NCI-H748 treated with DMSO at 0.1 percent for 48 hours (cell line): ENCODE data around the gene RAB27A.
"Not testable (repeated sequence)": the region's sequence is repeated elsewhere in the genome, so short reads cannot be mapped to it uniquely, and the experiment has no call there.

Experiments used
- DNase-seq: peaks from one replicate; lab custom pipeline; 2025; lab: John Stamatoyannopoulos, UW

The RAB27A gene

GRCh38 chr15:55250392-55250791, 39.2 kb downstream of the RAB27A start:
- no peak for DNase-seq

GRCh38 chr15:55249885-55250284, 39.7 kb downstream of the RAB27A start:
- not testable (repeated sequence) for DNase-seq

DNA sequence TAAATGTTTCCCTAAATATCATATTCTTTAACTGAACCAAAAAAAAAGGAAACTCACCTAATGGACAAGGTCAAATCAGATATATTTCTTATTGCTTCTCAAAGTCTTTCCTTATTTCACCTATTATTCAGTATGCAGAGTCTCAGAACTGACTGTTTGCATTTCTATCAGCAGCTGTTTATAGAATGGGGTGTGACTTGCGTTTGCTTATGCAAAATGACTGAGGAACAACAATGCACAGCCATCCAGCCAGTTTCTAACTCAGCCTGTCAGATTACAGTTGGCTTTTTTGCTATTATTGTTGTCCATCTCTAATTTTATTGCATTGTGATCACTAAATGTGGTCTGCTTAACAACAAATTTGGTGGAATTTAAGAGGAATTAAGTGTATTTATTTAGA, 40.7 kb downstream of the RAB27A start:
- DNase-seq, result no peak

DNA sequence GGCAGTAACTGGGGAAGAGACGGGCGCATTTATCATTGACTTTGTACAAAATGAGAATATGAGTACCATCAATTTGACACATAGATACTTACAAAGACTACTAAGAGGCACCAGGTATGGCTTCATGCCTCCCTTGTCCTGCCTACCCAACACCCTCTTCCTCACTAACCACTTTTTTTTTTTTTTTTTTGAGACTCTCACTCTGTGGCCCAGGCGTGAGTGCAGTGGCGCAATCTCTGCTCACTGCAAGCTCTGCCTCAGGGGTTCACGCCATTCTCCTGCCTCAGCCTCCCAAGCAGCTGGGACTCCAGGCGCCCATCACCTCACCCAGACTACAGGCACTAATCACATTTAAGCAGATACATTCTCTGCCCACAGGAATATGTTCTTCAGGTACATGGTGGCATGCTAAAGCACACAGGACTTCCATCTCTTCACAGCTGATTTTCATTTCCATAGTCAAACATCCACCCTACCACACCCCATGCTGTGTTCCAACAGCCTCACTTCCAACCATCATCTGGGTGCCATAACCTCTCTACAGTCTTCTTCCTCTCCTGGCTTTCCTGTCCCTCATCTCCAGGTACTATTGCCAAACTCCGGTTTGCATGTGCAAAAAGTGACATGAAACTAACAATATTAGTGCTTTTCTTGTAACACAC, 41.7 kb downstream of the RAB27A start:
- DNase-seq, result no peak

GRCh38 chr15:55247311-55247710, 42.3 kb downstream of the RAB27A start:
- DNase-seq, result no peak

DNA sequence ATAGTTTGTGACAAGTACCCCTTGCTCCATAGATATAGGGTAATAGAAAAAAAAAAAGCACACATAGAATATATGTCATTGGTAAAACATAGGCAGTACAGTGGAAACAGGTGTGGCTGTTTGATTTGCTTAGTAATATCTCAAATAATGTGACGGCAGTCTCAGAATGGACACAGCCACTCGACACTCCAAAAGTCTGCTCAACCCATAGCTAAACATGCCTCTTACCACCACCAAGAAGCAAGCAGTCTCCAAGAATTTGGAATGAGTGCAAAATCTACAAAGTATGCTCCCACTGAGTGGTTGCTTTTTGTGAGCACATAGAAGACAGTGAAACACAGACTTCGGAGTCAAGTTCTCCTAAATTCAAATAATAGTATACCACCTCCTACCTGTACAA, 43.0 kb downstream of the RAB27A start:
- no peak for DNase-seq

GRCh38 chr15:55245059-55245458, 44.6 kb downstream of the RAB27A start:
- DNase-seq, result no peak

- no peak for DNase-seq
Observed at GRCh38 chr15:55241891-55242290, 47.7 kb downstream of the RAB27A start.

DNA sequence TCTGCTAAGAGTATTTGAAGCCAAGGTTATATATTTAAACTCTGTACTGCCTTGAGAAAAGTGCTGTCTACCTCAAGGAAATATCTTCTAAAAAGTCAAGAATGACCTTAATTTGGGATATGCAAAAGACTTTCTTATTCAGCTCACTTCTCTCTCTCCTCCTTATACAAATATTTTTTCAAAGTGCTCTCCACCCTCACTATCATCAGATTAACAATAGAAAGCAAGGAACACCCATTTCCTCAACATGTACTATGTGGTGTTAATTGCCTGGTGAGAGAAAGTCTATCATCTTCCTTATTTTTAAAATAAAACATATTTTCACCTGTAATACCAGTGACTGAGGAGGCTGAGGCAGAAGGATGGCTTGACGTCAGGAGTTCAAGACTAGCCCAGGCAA, 48.4 kb downstream of the RAB27A start:
- DNase-seq, result no peak

GRCh38 chr15:55240125-55240760, 49.4 kb downstream of the RAB27A start:
- no peak for DNase-seq

DNA sequence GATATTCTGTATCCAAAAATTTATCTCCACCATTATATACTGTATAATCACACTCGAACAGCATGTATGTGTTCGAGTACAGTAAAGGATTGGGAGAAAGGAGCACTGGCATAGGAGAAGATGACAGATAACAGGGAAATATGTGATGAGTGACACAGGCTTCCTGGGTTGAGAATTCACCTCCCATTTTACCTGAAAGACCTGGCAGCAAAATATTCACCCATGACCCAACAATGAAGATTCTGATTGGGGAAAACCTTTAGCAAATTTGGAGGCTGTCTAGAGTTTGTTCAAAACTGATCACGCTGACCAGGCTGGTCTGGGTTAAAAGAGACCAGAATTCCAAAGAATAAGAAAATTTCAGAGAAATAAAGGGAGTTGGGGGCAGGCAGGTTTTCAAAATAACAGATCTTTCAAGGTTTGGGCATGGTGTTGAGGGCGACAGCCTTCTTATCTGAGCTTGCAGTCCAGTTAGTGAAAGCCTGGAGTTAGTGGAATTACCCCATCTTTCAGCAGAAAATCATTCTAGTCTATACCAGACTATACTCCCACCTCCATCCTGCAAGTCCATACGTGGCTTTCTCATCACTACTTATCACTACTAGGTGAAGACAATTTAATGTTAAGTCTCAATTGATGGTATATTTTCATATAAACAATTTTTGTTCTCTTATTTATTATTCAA, 50.0 kb downstream of the RAB27A start:
- no peak for DNase-seq

DNA sequence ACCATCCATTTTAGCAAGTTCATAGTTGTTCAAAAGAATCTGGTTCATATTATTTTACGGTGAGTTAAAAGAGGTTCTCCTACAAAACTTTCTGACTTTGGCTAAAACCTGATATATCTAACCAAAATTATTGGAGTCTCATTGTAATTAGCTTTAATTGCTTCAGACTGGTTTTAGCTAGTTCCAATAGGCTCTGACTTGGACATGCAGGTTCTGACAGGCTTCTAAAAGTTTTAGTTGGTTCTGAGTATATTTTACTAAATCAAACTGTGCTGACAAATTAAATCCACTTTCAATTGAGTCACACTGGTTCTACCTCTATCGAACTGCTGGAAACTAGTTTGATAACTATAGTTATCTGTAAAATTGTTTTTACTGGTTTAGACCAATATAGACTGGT, 50.7 kb downstream of the RAB27A start:
- DNase-seq, result no peak

- DNase-seq, result no peak
Observed at GRCh38 chr15:55237219-55238130, 52.1 kb downstream of the RAB27A start.

DNA sequence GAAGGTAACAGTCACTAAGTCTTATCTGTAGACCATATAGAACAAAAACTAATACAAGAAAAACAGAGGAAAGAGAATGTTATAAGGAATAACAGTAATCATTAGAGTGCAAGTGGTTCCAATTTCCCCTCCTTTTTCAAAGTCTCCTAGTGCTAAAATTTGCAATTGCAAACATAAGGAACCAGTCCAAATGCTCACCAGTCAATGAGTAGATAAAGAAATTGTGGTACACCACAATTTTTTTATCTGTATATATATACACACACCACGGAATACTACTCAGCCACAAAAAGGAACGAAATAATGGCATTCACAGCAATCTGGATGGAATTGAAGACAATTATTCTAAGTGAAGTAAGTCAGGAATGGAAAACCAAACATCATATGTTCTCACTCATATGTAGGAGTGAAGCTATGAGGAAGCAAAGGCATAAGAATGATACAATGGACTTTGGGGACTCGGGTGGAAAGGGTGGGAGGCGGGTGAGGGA, 54.0 kb downstream of the RAB27A start:
- DNase-seq, result no peak

DNA sequence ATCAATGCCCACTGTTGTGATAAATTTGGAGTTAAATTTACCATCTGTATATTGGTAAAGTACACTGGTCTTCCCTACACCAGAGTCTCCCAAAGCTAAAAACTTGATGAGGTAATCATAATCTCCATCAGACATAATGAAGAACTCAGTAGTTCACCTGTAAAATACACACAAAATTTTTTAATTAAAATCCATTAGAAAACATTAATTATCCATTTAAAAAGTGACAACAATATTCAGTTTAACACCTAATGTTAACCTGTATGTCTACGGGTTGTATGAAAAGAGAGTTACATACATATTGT, 54.9 kb downstream of the RAB27A start:
- no peak for DNase-seq

DNA sequence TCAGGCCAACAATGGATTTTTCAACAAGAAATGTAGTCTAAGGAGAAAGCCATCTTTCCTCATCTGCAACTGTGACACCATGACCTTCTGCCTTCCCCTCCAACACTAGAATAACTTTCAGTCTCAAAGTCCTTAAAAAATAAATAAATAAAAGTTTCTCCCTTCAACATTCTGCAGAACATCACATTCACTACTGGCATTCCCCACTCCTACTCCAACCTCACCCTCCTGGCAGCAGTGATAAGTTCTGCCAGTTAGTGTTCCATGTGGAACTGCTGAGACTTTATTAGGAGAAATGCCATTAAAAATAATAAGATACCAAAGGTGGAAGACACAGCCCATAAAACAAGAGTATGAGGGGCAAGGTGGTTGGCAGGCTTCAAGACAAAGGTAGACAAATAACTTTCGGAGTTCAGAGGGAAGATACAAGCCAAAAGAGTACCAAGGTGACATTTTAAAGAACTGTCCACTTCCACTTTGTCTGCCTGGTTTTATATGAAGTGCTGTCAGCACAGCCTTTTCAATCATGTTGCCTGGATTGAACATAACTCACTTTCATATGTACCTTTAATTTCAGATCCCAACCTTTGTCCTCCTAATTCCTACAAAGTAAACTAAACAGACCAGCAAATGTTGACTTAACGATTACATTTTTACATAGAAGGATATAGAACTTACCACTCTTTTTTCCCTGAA, 55.4 kb downstream of the RAB27A start:
- DNase-seq, result no peak

DNA sequence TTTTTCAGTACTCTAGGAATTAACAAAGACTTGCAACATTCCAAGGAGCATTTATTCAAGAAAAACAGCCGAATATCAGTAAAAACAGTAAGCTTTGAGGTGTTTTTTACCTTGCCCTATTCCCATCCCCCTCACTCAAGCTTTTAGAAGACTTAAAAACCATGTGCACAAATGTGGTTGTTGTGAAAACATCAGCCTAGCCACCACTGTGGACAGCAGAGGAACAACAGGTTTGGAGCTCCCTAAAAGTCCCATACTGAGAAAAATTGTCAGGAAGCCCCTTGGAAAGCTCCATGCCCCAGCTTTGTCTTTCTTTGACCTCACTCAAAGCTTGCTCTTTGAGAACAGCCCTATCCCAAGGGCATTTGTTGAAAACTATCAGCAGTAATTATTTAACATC, 58.2 kb downstream of the RAB27A start:
- no peak for DNase-seq

- no peak for DNase-seq
Observed at GRCh38 chr15:55230953-55231352, 58.7 kb downstream of the RAB27A start.

- DNase-seq, result no peak
Observed at GRCh38 chr15:55230051-55230670, 59.5 kb downstream of the RAB27A start.

DNA sequence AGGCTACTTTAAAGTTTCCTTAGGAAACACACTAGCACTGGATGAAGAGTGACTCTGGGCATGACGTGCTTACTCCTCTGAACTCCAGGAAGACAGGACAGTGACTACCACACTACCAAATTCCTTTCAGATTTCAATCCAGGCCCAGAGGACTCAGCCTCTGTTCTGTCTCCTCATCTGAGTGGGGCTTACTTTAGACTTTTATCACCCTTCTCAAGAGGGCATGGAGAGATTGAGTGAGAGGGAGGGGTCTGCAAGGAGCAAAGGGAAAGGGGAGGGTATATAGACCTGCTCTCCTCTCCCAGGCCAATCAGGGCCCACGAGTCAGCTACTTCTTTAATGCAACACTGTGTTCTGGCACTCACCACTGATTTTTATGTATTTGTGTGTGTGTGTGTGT, 63.5 kb downstream of the RAB27A start:
- no peak for DNase-seq

GRCh38 chr15:55224892-55225291, 64.7 kb downstream of the RAB27A start:
- DNase-seq, result no peak
